Caco-2 (cell line): ENCODE measurements around the gene GCM1. TPM values are rescaled to one million over a fixed set of nuclear protein-coding genes. Genes with fewer than 3 reads are reported as not detected.

Source experiments
- BruUV-seq: library from RNA; stranded (reverse); fragments of 400-500 nt; replicated peaks from 2 replicates; lab custom pipeline; 2021; lab: Mats Ljungman, UMichigan
- CTCF ChIA-PET: fragments of 300-600 bp; sonication (Branson Sonifier 250); formaldehyde crosslinking; loops from one replicate; lab custom pipeline; 2022; ENCODE audit warnings: antibody characterized with exemption; lab: Charles Lee
- POLR2A ChIA-PET: fragments of 300-600 bp; sonication (Branson Sonifier 250); formaldehyde crosslinking; loops from one replicate; lab custom pipeline; 2022; ENCODE audit warnings: antibody characterized with exemption; lab: Charles Lee
- DNase-seq, 2 experiments: peaks; one replicate each; pipeline versions ENCODE4 v3.0.0 to v3.0.0-alpha.2; 2020 to 2022
- H3K27me3 ChIP-seq: replicated peaks from 2 replicates; pipeline ENCODE4 v1.6.0; 2011; ENCODE audit warnings: low read length; ENCODE audit not compliant: control insufficient read depth, insufficient read depth
- H3K36me3 ChIP-seq: 2 replicates; pipeline ENCODE4 v1.5.1; 2011; ENCODE audit warnings: low read length; ENCODE audit not compliant: control insufficient read depth, insufficient read depth
- H3K4me1 ChIP-seq: fragments of 250-450 bp; sonication (Bioruptor Pico); 2 replicates; pipeline ENCODE4 v1.5.1; 2020; ENCODE audit warnings: mild to moderate bottlenecking
- H3K4me3 ChIP-seq: 2 replicates; pipeline ENCODE4 v1.5.1; 2011; ENCODE audit warnings: low read depth, mild to moderate bottlenecking, control low read depth, low read length
- H3K9me3 ChIP-seq: fragments of 250-450 bp; sonication (Bioruptor Pico); 2 replicates; pipeline ENCODE4 v1.5.1; 2020; ENCODE audit warnings: mild to moderate bottlenecking, moderate library complexity
- H3K27ac Mint-ChIP-seq: one replicate; pipeline ENCODE4 v1.8.0; 2022; ENCODE audit warnings: mixed read lengths; ENCODE audit not compliant: unreplicated experiment
- H3K27me3 Mint-ChIP-seq: one replicate; pipeline ENCODE4 v1.8.0; 2022; ENCODE audit warnings: mixed read lengths; ENCODE audit not compliant: insufficient read depth, unreplicated experiment
- H3K36me3 Mint-ChIP-seq: one replicate; pipeline ENCODE4 v1.8.0; 2022; ENCODE audit warnings: mild to moderate bottlenecking, mixed read lengths; ENCODE audit not compliant: insufficient read depth, unreplicated experiment
- H3K4me1 Mint-ChIP-seq: one replicate; pipeline ENCODE4 v1.8.0; 2022; ENCODE audit warnings: low read depth, mixed read lengths; ENCODE audit not compliant: unreplicated experiment
- H3K4me3 Mint-ChIP-seq: one replicate; pipeline ENCODE4 v1.8.0; 2022; ENCODE audit warnings: mild to moderate bottlenecking, moderate library complexity, mixed read lengths; ENCODE audit not compliant: unreplicated experiment
- H3K9me3 Mint-ChIP-seq: one replicate; pipeline ENCODE4 v1.8.0; 2022; ENCODE audit warnings: mixed read lengths; ENCODE audit not compliant: unreplicated experiment
- CTCF ChIP-seq, 2 experiments: fragments of 200-600 bp in 1 of 2; IDR thresholded peaks; 1 replicate in 1 of 2; 2 replicates in 1 of 2; pipeline versions ENCODE4 v1.5.1 to v1.8.0; 2011 to 2022; ENCODE audit warnings: antibody characterized with exemption in 1 of 2, control low read depth in 1 of 2, inconsistent platforms in 1 of 2, low read depth in 1 of 2, low read length in 1 of 2, mild to moderate bottlenecking in 1 of 2, moderate library complexity in 1 of 2; ENCODE audit not compliant: insufficient read depth in 1 of 2, severe bottlenecking in 1 of 2, unreplicated experiment in 1 of 2
- intact Hi-C: fragments of 100-400 bp; cut with micrococcal nuclease; formaldehyde crosslinking; loops from one replicate; pipeline ENCODE4 v1.10.0; 2022; ENCODE audit not compliant: unreplicated experiment
- total RNA-seq: library from RNA; stranded (reverse); gene quantifications from 2 replicates; pipeline ENCODE4 v1.2.3, GENCODE V29; 2022

GCM1 gene
- total RNA-seq, 1 experiment from 2014 or later = 0.79 TPM

DNA sequence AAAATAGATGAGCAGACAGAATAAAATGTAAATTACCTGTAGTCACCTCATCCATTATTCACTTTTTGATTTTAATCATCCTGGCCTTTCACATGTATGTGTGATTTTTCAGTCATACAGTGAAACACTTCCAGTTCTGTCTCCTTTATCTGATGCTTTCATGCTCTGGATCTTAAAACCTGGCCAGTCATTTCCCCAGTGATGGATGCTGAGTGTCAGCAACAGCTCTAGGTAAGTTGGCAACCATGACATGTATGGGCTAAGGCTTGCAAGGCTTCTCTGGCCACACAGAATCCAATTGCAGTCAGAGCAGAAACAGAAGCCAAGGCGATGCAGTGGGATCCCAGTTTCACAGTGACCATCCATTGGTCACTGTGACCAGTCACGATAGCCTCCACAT, 47.6 kb downstream of the GCM1 start:
- Mint-ChIP-seq H3K4me1 (no peaks in the 10 kb centered on the region), H3K9me3 (no peaks in the 10 kb centered on the region), H3K36me3 (peaks cover 40% of the 10 kb centered on the region), H3K27me3 (no peaks in the 10 kb centered on the region), H3K27ac (no peak overlapping the region), H3K4me3 (no peak overlapping the region)
- BruUV-seq = no TSS peak
- ChIA-PET CTCF (no interaction called here), POLR2A (no interaction called here)
- TF ChIP-seq CTCF (IDR thresholded peaks at IDR 0.05; ENCODE audit: insufficient read depth in 1 of 2, low read depth in 1 of 2, low read length in 1 of 2, severe bottlenecking in 1 of 2, unreplicated experiment in 1 of 2) = no peak
- DNase-seq = no peak
- Histone ChIP-seq H3K27me3 (no peaks in the 10 kb centered on the region), H3K4me1 (no peaks in the 10 kb centered on the region), H3K9me3 (no peaks in the 10 kb centered on the region), H3K36me3 (no peaks in the 10 kb centered on the region), H3K4me3 (no peak overlapping the region)
- intact Hi-C loops = loop anchor here (5.0 to 10.0 kb wide), 2 partner anchors 194 to 336 kb away; no protein-coding TSS in a partner anchor

- Mint-ChIP-seq H3K4me3 (no peak overlapping the region), H3K9me3 (no peaks in the 10 kb centered on the region), H3K36me3 (peaks cover 45% of the 10 kb centered on the region), H3K27ac (no peak overlapping the region), H3K4me1 (no peaks in the 10 kb centered on the region), H3K27me3 (no peaks in the 10 kb centered on the region)
- Histone ChIP-seq H3K9me3 (no peaks in the 10 kb centered on the region), H3K36me3 (no peaks in the 10 kb centered on the region), H3K4me1 (no peaks in the 10 kb centered on the region), H3K4me3 (no peak overlapping the region), H3K27me3 (no peaks in the 10 kb centered on the region)
- BruUV-seq = no TSS peak
- ChIA-PET POLR2A (no interaction called here), CTCF (no interaction called here)
- DNase-seq = no peak
- TF ChIP-seq CTCF (IDR thresholded peaks at IDR 0.05; ENCODE audit: insufficient read depth in 1 of 2, low read depth in 1 of 2, low read length in 1 of 2, severe bottlenecking in 1 of 2, unreplicated experiment in 1 of 2) = no peak
- intact Hi-C loops = loop anchor here (5.0 to 10.0 kb wide), 2 partner anchors 194 to 337 kb away; no protein-coding TSS in a partner anchor
These were observed 48.1 kb downstream of the GCM1 start for GRCh38 chr6:53100561-53100960.

- Mint-ChIP-seq H3K27ac (no peak overlapping the region), H3K4me1 (no peaks in the 10 kb centered on the region), H3K36me3 (peaks cover 57% of the 10 kb centered on the region), H3K4me3 (no peak overlapping the region), H3K27me3 (no peaks in the 10 kb centered on the region), H3K9me3 (no peaks in the 10 kb centered on the region)
- CTCF ChIA-PET = interaction anchor here (0.5 kb wide), 2 partner anchors 252 to 399 kb away, joined by 3 to 4 read pairs; no protein-coding TSS in a partner anchor
- Histone ChIP-seq H3K9me3 (no peaks in the 10 kb centered on the region), H3K4me3 (no peak overlapping the region), H3K4me1 (no peaks in the 10 kb centered on the region), H3K27me3 (no peaks in the 10 kb centered on the region), H3K36me3 (peaks cover 3% of the 10 kb centered on the region)
- no peak for DNase-seq
- BruUV-seq = no TSS peak
- intact Hi-C loops = no loop called here
- TF ChIP-seq CTCF (IDR thresholded peaks at IDR 0.05; ENCODE audit: insufficient read depth in 1 of 2, low read depth in 1 of 2, low read length in 1 of 2, severe bottlenecking in 1 of 2, unreplicated experiment in 1 of 2) = no peak
- POLR2A ChIA-PET = no interaction called here
These were observed 52.9 kb downstream of the GCM1 start for GRCh38 chr6:53095716-53096115.
